Esophagus muscularis mucosa (tissue), 3 donors: Measurements from ENCODE around the gene SIK3.

Experiments used
- CTCF ChIP-seq, 3 experiments: fragments of 200-600 bp in 2 of 3; fragments of 450-650 bp in 1 of 3; sonication (generic) in 2 of 3; IDR thresholded peaks; one replicate each; pipeline ENCODE4 v1.5.1; 2017 to 2019; ENCODE audit warnings: antibody characterized with exemption in 3 of 3, mild to moderate bottlenecking in 2 of 3, moderate library complexity in 1 of 3
- POLR2A ChIP-seq: fragments of 450-650 bp; IDR thresholded peaks from one replicate; pipeline ENCODE4 v1.6.1; 2017; ENCODE audit warnings: antibody characterized with exemption, moderate library complexity, mild to moderate bottlenecking, low read depth

- no peak for TF ChIP-seq CTCF (IDR thresholded peaks at IDR 0.05)
- no peak for TF ChIP-seq POLR2A
Measured at GRCh38 chr11:116951762-116952161, 146.5 kb downstream of the SIK3 start.
